Raji (cell line): ENCODE data around the gene NPAS3.

Experiments used
- POLR2A ChIP-seq: IDR thresholded peaks from 2 replicates; pipeline ENCODE4 v1.6.1; 2011; ENCODE audit warnings: low read depth, low read length, control low read depth; ENCODE audit not compliant: insufficient read depth

Gene NPAS3

GRCh38 chr14:33553706-33554278, 615.1 kb downstream of the NPAS3 start:
- no peak for TF ChIP-seq POLR2A

GRCh38 chr14:33554988-33555387, 616.3 kb downstream of the NPAS3 start:
- TF ChIP-seq POLR2A = no peak

GRCh38 chr14:33555710-33556350, 617.2 kb downstream of the NPAS3 start:
- TF ChIP-seq POLR2A = no peak

- TF ChIP-seq POLR2A = no peak
Observed at GRCh38 chr14:33556382-33557121, 617.9 kb downstream of the NPAS3 start.

- TF ChIP-seq POLR2A = no peak
Observed at GRCh38 chr14:33560718-33561431, 622.2 kb downstream of the NPAS3 start.

- no peak for TF ChIP-seq POLR2A
Observed at GRCh38 chr14:33561488-33562175, 623.0 kb downstream of the NPAS3 start.

- no peak for TF ChIP-seq POLR2A
Observed at GRCh38 chr14:33563191-33563900, 624.7 kb downstream of the NPAS3 start.

GRCh38 chr14:33563901-33564197, 625.2 kb downstream of the NPAS3 start:
- TF ChIP-seq POLR2A = no peak

GRCh38 chr14:33564774-33565630, 626.3 kb downstream of the NPAS3 start:
- no peak for TF ChIP-seq POLR2A

- TF ChIP-seq POLR2A = no peak
Observed at GRCh38 chr14:33566082-33566481, 627.4 kb downstream of the NPAS3 start.

- no peak for TF ChIP-seq POLR2A
Observed at GRCh38 chr14:33567023-33567728, 628.5 kb downstream of the NPAS3 start.

- no peak for TF ChIP-seq POLR2A
Observed at GRCh38 chr14:33567731-33568130, 629.1 kb downstream of the NPAS3 start.

GRCh38 chr14:33568935-33569579, 630.4 kb downstream of the NPAS3 start:
- TF ChIP-seq POLR2A = no peak
